PC-9 (cell line): Measurements from ENCODE around the gene COL24A1.

Source experiments
- EZH2 ChIP-seq: fragments of 200-600 bp; sonication (generic); IDR thresholded peaks from 2 replicates; pipeline ENCODE4 v1.8.0; 2017; ENCODE audit warnings: antibody characterized with exemption, low read depth
- TF ChIP-seq, protein P1 (sequence below): fragments of 200-600 bp; sonication (generic); conservative IDR thresholded peaks from 2 replicates; pipeline ENCODE4 v1.6.1; 2017; ENCODE audit warnings: mixed run types, antibody characterized with exemption, mild to moderate bottlenecking, moderate library complexity

DNA sequence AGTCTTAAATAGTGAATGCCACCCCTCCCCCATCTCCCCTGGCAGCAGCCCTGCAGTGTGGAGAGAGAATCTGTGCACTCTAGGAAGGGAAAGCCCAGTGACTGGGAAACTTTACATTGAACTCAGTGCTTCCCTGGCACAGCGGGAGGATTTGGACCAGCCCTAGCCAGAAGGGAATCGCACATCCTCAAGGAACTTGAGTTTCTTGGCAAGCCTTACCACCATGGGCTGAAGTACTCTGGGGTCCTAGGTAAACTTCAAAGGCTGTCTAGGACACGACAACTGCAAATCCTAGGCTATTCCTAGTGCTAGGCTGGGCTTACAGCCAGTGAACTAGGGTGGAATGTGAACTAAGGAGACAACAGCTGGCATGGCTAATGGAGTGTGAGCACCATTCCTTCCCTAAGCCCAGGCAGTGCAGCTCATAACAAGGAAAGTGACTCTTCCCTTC, 88.3 kb downstream of the COL24A1 start:
- TF ChIP-seq, protein P1, sequence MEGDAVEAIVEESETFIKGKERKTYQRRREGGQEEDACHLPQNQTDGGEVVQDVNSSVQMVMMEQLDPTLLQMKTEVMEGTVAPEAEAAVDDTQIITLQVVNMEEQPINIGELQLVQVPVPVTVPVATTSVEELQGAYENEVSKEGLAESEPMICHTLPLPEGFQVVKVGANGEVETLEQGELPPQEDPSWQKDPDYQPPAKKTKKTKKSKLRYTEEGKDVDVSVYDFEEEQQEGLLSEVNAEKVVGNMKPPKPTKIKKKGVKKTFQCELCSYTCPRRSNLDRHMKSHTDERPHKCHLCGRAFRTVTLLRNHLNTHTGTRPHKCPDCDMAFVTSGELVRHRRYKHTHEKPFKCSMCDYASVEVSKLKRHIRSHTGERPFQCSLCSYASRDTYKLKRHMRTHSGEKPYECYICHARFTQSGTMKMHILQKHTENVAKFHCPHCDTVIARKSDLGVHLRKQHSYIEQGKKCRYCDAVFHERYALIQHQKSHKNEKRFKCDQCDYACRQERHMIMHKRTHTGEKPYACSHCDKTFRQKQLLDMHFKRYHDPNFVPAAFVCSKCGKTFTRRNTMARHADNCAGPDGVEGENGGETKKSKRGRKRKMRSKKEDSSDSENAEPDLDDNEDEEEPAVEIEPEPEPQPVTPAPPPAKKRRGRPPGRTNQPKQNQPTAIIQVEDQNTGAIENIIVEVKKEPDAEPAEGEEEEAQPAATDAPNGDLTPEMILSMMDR: no peak
- TF ChIP-seq EZH2: no peak
